ENCODE results near the gene NOX4. TPM values are rescaled to one million over a fixed set of nuclear protein-coding genes. Genes with fewer than 3 reads are reported as not detected.
"Not testable (repeated sequence)": the region's sequence is repeated elsewhere in the genome, so short reads cannot be mapped to it uniquely, and the experiment has no call there.

NOX4 gene
- total RNA-seq, 4 donors from 2014 or later: 0.26 to 2.3 TPM; not detected in 2

- H3K36me3 ChIP-seq: no peaks in the 10 kb centered on the region
- no peaks in the 10 kb centered on the region for H3K9me3 ChIP-seq
- intact Hi-C loops (cut with DNase I): no loop called here
- no peak overlapping the region for H3K27ac ChIP-seq
- DNase-seq: no peak
- H3K27me3 ChIP-seq: no peaks in the 10 kb centered on the region
- no peaks in the 10 kb centered on the region for H3K4me1 ChIP-seq
- WGBS, 2 donors: 31 to 33% methylated on average over 5 to 15 of the region's 18 CpGs
- TF ChIP-seq POLR2A (IDR thresholded peaks at IDR 0.05): no peak
- TF ChIP-seq CTCF (IDR thresholded peaks at IDR 0.05): no peak
- H3K4me3 ChIP-seq: peak overlapping the region in 1 of 4 donors; percentile 15
Measured at GRCh38 chr11:89293965-89294679, 197.1 kb downstream of the NOX4 start.

- H3K9me3 ChIP-seq; H3K4me1 ChIP-seq; DNase-seq; H3K27ac ChIP-seq; intact Hi-C loops (cut with DNase I); H3K36me3 ChIP-seq; H3K27me3 ChIP-seq; H3K4me3 ChIP-seq: not testable (repeated sequence)
- WGBS, 2 donors: 64 to 72% methylated on average over 3 of the region's 3 CpGs
Measured at GRCh38 chr11:89288004-89288403, 203.2 kb downstream of the NOX4 start.

- H3K4me1 ChIP-seq; H3K4me3 ChIP-seq; H3K27ac ChIP-seq; intact Hi-C loops (cut with DNase I); DNase-seq; H3K36me3 ChIP-seq; H3K9me3 ChIP-seq; H3K27me3 ChIP-seq: not testable (repeated sequence)
- 47 to 66% methylated on average over 1 of the region's 1 CpG for WGBS, 2 donors
Measured at GRCh38 chr11:89286601-89287000, 204.6 kb downstream of the NOX4 start.

GRCh38 chr11:89281032-89281677 lies 210.0 kb downstream of the NOX4 start:
- H3K27me3 ChIP-seq; H3K27ac ChIP-seq; H3K9me3 ChIP-seq; DNase-seq; H3K36me3 ChIP-seq; intact Hi-C loops (cut with DNase I); H3K4me1 ChIP-seq; H3K4me3 ChIP-seq: not testable (repeated sequence)
- 57 to 67% methylated on average over 3 of the region's 3 CpGs for WGBS, 2 donors

GRCh38 chr11:89279176-89279575 lies 212.0 kb downstream of the NOX4 start:
- Histone ChIP-seq H3K4me1 (no peaks in the 10 kb centered on the region), H3K27ac (no peak overlapping the region), H3K4me3 (no peak overlapping the region), H3K36me3 (no peaks in the 10 kb centered on the region), H3K9me3 (no peaks in the 10 kb centered on the region), H3K27me3 (no peaks in the 10 kb centered on the region)
- TF ChIP-seq CTCF (IDR thresholded peaks at IDR 0.05) (no peak), POLR2A (IDR thresholded peaks at IDR 0.05) (no peak)
- intact Hi-C loops (cut with DNase I): no loop called here
- no peak for DNase-seq
- 67 to 82% methylated on average over 1 of the region's 1 CpG for WGBS, 2 donors

- 50% methylated on average over 1 of the region's 1 CpG for WGBS, 2 donors
- DNase-seq: no peak
- no peak overlapping the region for H3K27ac ChIP-seq
- TF ChIP-seq POLR2A (IDR thresholded peaks at IDR 0.05) (no peak), CTCF (IDR thresholded peaks at IDR 0.05) (no peak)
- H3K4me1 ChIP-seq: no peaks in the 10 kb centered on the region
- intact Hi-C loops (cut with DNase I): no loop called here
- H3K4me3 ChIP-seq: no peak overlapping the region
- H3K36me3 ChIP-seq: no peaks in the 10 kb centered on the region
- H3K9me3 ChIP-seq: no peaks in the 10 kb centered on the region
- H3K27me3 ChIP-seq: no peaks in the 10 kb centered on the region
Measured at GRCh38 chr11:89275966-89276365, 215.2 kb downstream of the NOX4 start.

Other genes starting within 250 kb of the NOX4 start
- not detected for gene TRIM77, start 218.9 kb upstream of the NOX4 start, total RNA-seq

Measured in esophagus squamous epithelium (tissue), 5 donors.